ENCODE results near the gene SIGLEC7. TPM values are rescaled to one million over a fixed set of nuclear protein-coding genes. Genes with fewer than 3 reads are reported as not detected.

Gene SIGLEC7
- total and polyA plus RNA-seq, 10 of the 15 experiments (the other 5 are each of a cell fraction or from before 2014, with no cell fraction given) = 0.15 TPM; not detected in 9

- TF ChIP-seq CREB1 (IDR thresholded peaks at IDR 0.05; ENCODE audit: low read depth) = peak; percentile 78
- peak; percentile 94 for TF ChIP-seq CREM (IDR thresholded peaks at IDR 0.05; ENCODE audit: low read depth)
- no peak for TF ChIP-seq BRCA1 (IDR thresholded peaks at IDR 0.05; ENCODE audit: low read depth, low read length)
- peak; percentile 34; the same call in 1 of the 2 replicates for TF ChIP-seq IRF4 (IDR thresholded peaks at IDR 0.05; ENCODE audit: low read depth, low read length)
- peak; percentile 55; the same call in 1 of the 2 replicates for TF ChIP-seq SMAD5 (IDR thresholded peaks at IDR 0.05; ENCODE audit: low read depth)
- peak; percentile 14; the same call in 1 of the 2 replicates for TF ChIP-seq ATF3 (IDR thresholded peaks at IDR 0.05; ENCODE audit: borderline replicate concordance, extremely low read depth, low read depth, low read length)
- no peak for TF ChIP-seq SUPT20H (IDR thresholded peaks at IDR 0.05; ENCODE audit: borderline replicate concordance, control insufficient read depth, low read depth, low read length)
- peak; percentile 72 for TF ChIP-seq NRF1 (conservative IDR thresholded peaks at IDR 0.05; ENCODE audit: low read depth, low read length)
- TF ChIP-seq HDGF (IDR thresholded peaks at IDR 0.05) = 0 out of 2 replicates have a peak, but pooled peaks have one; percentile 77
- TF ChIP-seq SP1 (IDR thresholded peaks at IDR 0.05; ENCODE audit: low read depth, low read length) = no peak
- no peak for TF ChIP-seq ESRRA (IDR thresholded peaks at IDR 0.05; ENCODE audit: low read length)
- TF ChIP-seq EED (IDR thresholded peaks at IDR 0.05; ENCODE audit: low read depth) = no peak; the same call in 1 of the 2 replicates
- TF ChIP-seq ZNF207 (IDR thresholded peaks at IDR 0.05; ENCODE audit: borderline replicate concordance) = peak; percentile 95
- TF ChIP-seq YY1 (IDR thresholded peaks at IDR 0.05; ENCODE audit: low read depth, low read length) = peak; percentile 71
- TF ChIP-seq ZZZ3 (IDR thresholded peaks at IDR 0.05; ENCODE audit: control insufficient read depth, insufficient read length, low read depth) = no peak
- peak; percentile 69 for TF ChIP-seq MEF2B (IDR thresholded peaks at IDR 0.05; ENCODE audit: partially characterized antibody, poor library complexity, severe bottlenecking)
- peak; percentile 13 to 47; a peak in 1 of 4 replicates for TF ChIP-seq BHLHE40 (IDR thresholded peaks at IDR 0.05; ENCODE audit: borderline replicate concordance in 1 of 2, low read depth in 2 of 2, low read length in 1 of 2)
- peak; percentile 62; the same call in 1 of the 2 replicates for TF ChIP-seq RB1 (IDR thresholded peaks at IDR 0.05; ENCODE audit: borderline replicate concordance)
- TF ChIP-seq MTA3 (IDR thresholded peaks at IDR 0.05; ENCODE audit: borderline replicate concordance, low read length) = no peak
- no peak for TF ChIP-seq HDAC2 (IDR thresholded peaks at IDR 0.05)
- no peak for TF ChIP-seq WRNIP1 (IDR thresholded peaks at IDR 0.05; ENCODE audit: borderline replicate concordance, low read depth, low read length)
- TF ChIP-seq ZBTB4 (CRISPR knock-in tag; IDR thresholded peaks at IDR 0.05) = no peak
- no peak for TF ChIP-seq MTA2 (IDR thresholded peaks at IDR 0.05; ENCODE audit: low read depth)
- no peak for TF ChIP-seq NR2C2 (IDR thresholded peaks at IDR 0.05; ENCODE audit: borderline replicate concordance, control insufficient read depth, insufficient read length, low read depth)
- TF ChIP-seq ZNF622 (IDR thresholded peaks at IDR 0.05) = no peak
- 0 out of 2 replicates have a peak, but pooled peaks have one; percentile 42 for TF ChIP-seq E2F4 (IDR thresholded peaks at IDR 0.05; ENCODE audit: low read depth, low read length)
- TF ChIP-seq PAX8 (IDR thresholded peaks at IDR 0.05) = no peak
Observed at GRCh38 chr19:51108066-51108804, 33.9 kb upstream of the SIGLEC7 start, which contains the start of gene CTU1 (continued).

Measured in GM12878 (cell line).